ENCODE results near the gene LCE6A.

- TF ChIP-seq CTCF (IDR thresholded peaks at IDR 0.05), result no peak
- TF ChIP-seq EZH2 (IDR thresholded peaks at IDR 0.05), result no peak
- TF ChIP-seq EZH2phosphoT487 (IDR thresholded peaks at IDR 0.05), result no peak
These were observed 37.7 kb downstream of the LCE6A start for GRCh38 chr1:152880316-152880715.
